SU-DHL-6 (cell line): Measurements from ENCODE around the gene RFX1.
"Not testable (repeated sequence)": the region's sequence is repeated elsewhere in the genome, so short reads cannot be mapped to it uniquely, and the experiment has no call there.

ENCODE experiments used
- H2AFZ ChIP-seq: fragments of 200-600 bp; sonication (generic); 2 replicates; pipeline ENCODE4 v1.6.1; 2014; ENCODE audit warnings: low read depth, mild to moderate bottlenecking, moderate library complexity, mixed read lengths, antibody characterized with exemption, low read length; ENCODE audit not compliant: severe bottlenecking
- H3F3A ChIP-seq: fragments of 200-600 bp; shearing (Covaris generic); 2 replicates; pipeline ENCODE4 v1.6.0; 2016; ENCODE audit warnings: antibody characterized with exemption, mild to moderate bottlenecking; ENCODE audit not compliant: insufficient read depth
- H3K27ac ChIP-seq: fragments of 200-600 bp; sonication (generic); 2 replicates; pipeline ENCODE4 v1.5.1; 2016; ENCODE audit warnings: low read depth, mild to moderate bottlenecking, low read length, moderate library complexity, mixed read lengths
- H3K27me3 ChIP-seq: fragments of 200-600 bp; sonication (generic), shearing (Covaris generic); 2 replicates; pipeline ENCODE4 v1.6.0; 2014; ENCODE audit warnings: mild to moderate bottlenecking, low read length
- H3K36me3 ChIP-seq: fragments of 200-600 bp; sonication (generic); 2 replicates; pipeline ENCODE4 v1.6.1; 2014; ENCODE audit warnings: mild to moderate bottlenecking, low read length, mixed read lengths
- H3K4me2 ChIP-seq: fragments of 300-600, 200-600 bp; shearing (Covaris generic), sonication (generic); 2 replicates; pipeline ENCODE4 v1.6.0; 2014; ENCODE audit warnings: low read length, low read depth, mild to moderate bottlenecking; ENCODE audit not compliant: poor library complexity, severe bottlenecking
- H3K4me3 ChIP-seq: fragments of 200-600 bp; sonication (generic); 2 replicates; pipeline ENCODE4 v1.5.1; 2014; ENCODE audit warnings: antibody characterized with exemption, low read length, mild to moderate bottlenecking, mixed read lengths; ENCODE audit not compliant: insufficient read depth, poor library complexity, severe bottlenecking
- H3K79me2 ChIP-seq: fragments of 200-600 bp; sonication (generic); 2 replicates; pipeline ENCODE4 v1.6.1; 2014; ENCODE audit warnings: mild to moderate bottlenecking, low read length, moderate library complexity; ENCODE audit not compliant: insufficient read depth
- H3K9ac ChIP-seq: fragments of 200-600 bp; sonication (generic); 2 replicates; pipeline ENCODE4 v1.7.0; 2014; ENCODE audit warnings: mild to moderate bottlenecking, low read length
- H3K9me2 ChIP-seq: fragments of 200-600 bp; sonication (generic); replicated peaks from 2 replicates; pipeline ENCODE4 v1.6.1; 2014; ENCODE audit warnings: low read length; ENCODE audit not compliant: insufficient read depth
- H3K9me3 ChIP-seq: fragments of 200-600 bp; sonication (generic); 2 replicates; pipeline ENCODE4 v1.6.1; 2014; ENCODE audit warnings: low read length, mixed read lengths; ENCODE audit not compliant: insufficient read depth
- H4K20me1 ChIP-seq: fragments of 200-600 bp; sonication (generic); 2 replicates; pipeline ENCODE4 v1.6.1; 2014; ENCODE audit warnings: low read depth, mild to moderate bottlenecking, antibody characterized with exemption, low read length, moderate library complexity, mixed read lengths
- CTCF ChIP-seq: fragments of 200-600 bp; sonication (generic); IDR thresholded peaks from one replicate; pipeline ENCODE4 v1.5.1; 2017; ENCODE audit warnings: antibody characterized with exemption, mild to moderate bottlenecking, low read length, moderate library complexity; ENCODE audit not compliant: insufficient read depth, poor library complexity, severe bottlenecking
- EZH2phosphoT487 ChIP-seq: fragments of 200-600 bp; sonication (generic), shearing (Covaris generic); conservative IDR thresholded peaks from 2 replicates; pipeline ENCODE4 v1.6.1; 2018; ENCODE audit warnings: mild to moderate bottlenecking, antibody characterized with exemption, low read length, moderate library complexity, mixed read lengths

Gene RFX1

GRCh38 chr19:14028901-14029300, 22.8 kb upstream of the RFX1 start:
- no peak overlapping the region for H3K9ac ChIP-seq
- 0 out of 2 replicates have a peak, but pooled peaks cover 10% of the 10 kb centered on the region for H3F3A ChIP-seq
- H3K27me3 ChIP-seq = no peaks in the 10 kb centered on the region
- H3K9me2 ChIP-seq = no peaks in the 10 kb centered on the region
- H3K9me3 ChIP-seq = no peaks in the 10 kb centered on the region
- TF ChIP-seq CTCF (no peak), EZH2phosphoT487 (no peak)
- no peak overlapping the region for H2AFZ ChIP-seq
- H3K27ac ChIP-seq = no peak overlapping the region
- no peaks in the 10 kb centered on the region for H3K36me3 ChIP-seq
- H4K20me1 ChIP-seq = no peaks in the 10 kb centered on the region
- no peak overlapping the region for H3K4me3 ChIP-seq
- H3K4me2 ChIP-seq = no peak overlapping the region
- H3K79me2 ChIP-seq = no peaks in the 10 kb centered on the region

- Histone ChIP-seq H3K27ac (no peak within 1 kb of the TSS), H3K4me2 (no peak within 1 kb of the TSS)
Measured at GRCh38 chr19:14027856-14028450, 21.8 kb upstream of the RFX1 start, which contains the start of gene RLN3. Gene RLN3 (plus strand): TSS chr19:14028148. CDS start chr19:14028205, 57 bp downstream.

GRCh38 chr19:14026652-14027192, 20.6 kb upstream of the RFX1 start:
- H3K79me2 ChIP-seq, H3K27me3 ChIP-seq, H3K36me3 ChIP-seq, H3K9ac ChIP-seq, H4K20me1 ChIP-seq, H3K27ac ChIP-seq, H2AFZ ChIP-seq, H3K4me3 ChIP-seq, H3K9me3 ChIP-seq, H3K9me2 ChIP-seq, H3K4me2 ChIP-seq: not testable (repeated sequence)
- 0 out of 2 replicates have a peak, but pooled peaks cover 12% of the 10 kb centered on the region for H3F3A ChIP-seq

More at GRCh38 chr19:14027856-14028450, 21.8 kb upstream of the RFX1 start, which contains the start of gene RLN3:
- H3K79me2 ChIP-seq = no peaks in the 10 kb centered on the region
- H4K20me1 ChIP-seq = no peaks in the 10 kb centered on the region
- H3K9ac ChIP-seq = no peak within 1 kb of the TSS
- no peak within 1 kb of the TSS for H2AFZ ChIP-seq
- H3F3A ChIP-seq = 0 out of 2 replicates have a peak, but pooled peaks cover 10% of the 10 kb centered on the region
- no peaks in the 10 kb centered on the region for H3K36me3 ChIP-seq
- TF ChIP-seq EZH2phosphoT487 (no peak), CTCF (no peak)
- H3K4me3 ChIP-seq = no peak within 1 kb of the TSS
- no peaks in the 10 kb centered on the region for H3K9me3 ChIP-seq
- no peaks in the 10 kb centered on the region for H3K9me2 ChIP-seq
- no peaks in the 10 kb centered on the region for H3K27me3 ChIP-seq
